Measurements from ENCODE around the gene WEE1.

Gene WEE1

GRCh38 chr11:9565822-9566560 lies 7.5 kb upstream of the WEE1 start:
- in situ Hi-C loops (cut with MboI; ENCODE audit: low sequenced_read_pairs): no loop called here

- in situ Hi-C loops (cut with MboI; ENCODE audit: low sequenced_read_pairs): no loop called here
Measured at GRCh38 chr11:9566561-9567063, 6.9 kb upstream of the WEE1 start.

- in situ Hi-C loops (cut with MboI; ENCODE audit: low sequenced_read_pairs): no loop called here
Measured at GRCh38 chr11:9567401-9567800, 6.1 kb upstream of the WEE1 start.

GRCh38 chr11:9568161-9568853 lies 5.2 kb upstream of the WEE1 start:
- in situ Hi-C loops (cut with MboI; ENCODE audit: low sequenced_read_pairs): no loop called here

- in situ Hi-C loops (cut with MboI; ENCODE audit: low sequenced_read_pairs): no loop called here
Measured at GRCh38 chr11:9568854-9569587, 4.4 kb upstream of the WEE1 start.

- in situ Hi-C loops (cut with MboI; ENCODE audit: low sequenced_read_pairs): no loop called here
Measured at GRCh38 chr11:9569588-9570164, 3.8 kb upstream of the WEE1 start.

- in situ Hi-C loops (cut with MboI; ENCODE audit: low sequenced_read_pairs): no loop called here
Measured at GRCh38 chr11:9570313-9571025, 3.0 kb upstream of the WEE1 start.

- in situ Hi-C loops (cut with MboI; ENCODE audit: low sequenced_read_pairs): no loop called here
Measured at GRCh38 chr11:9571071-9571762, 2.3 kb upstream of the WEE1 start.

- in situ Hi-C loops (cut with MboI; ENCODE audit: low sequenced_read_pairs): no loop called here
Measured at GRCh38 chr11:9571763-9572115, 1.7 kb upstream of the WEE1 start.

GRCh38 chr11:9573775-9574621 lies 528 bp downstream of the WEE1 start:
- in situ Hi-C loops (cut with MboI; ENCODE audit: low sequenced_read_pairs): no loop called here

- in situ Hi-C loops (cut with MboI; ENCODE audit: low sequenced_read_pairs): no loop called here
Measured at GRCh38 chr11:9574622-9575259, 1.3 kb downstream of the WEE1 start.

- in situ Hi-C loops (cut with MboI; ENCODE audit: low sequenced_read_pairs): no loop called here
Measured at GRCh38 chr11:9575260-9576240, 2.1 kb downstream of the WEE1 start.

GRCh38 chr11:9576701-9577381 lies 3.4 kb downstream of the WEE1 start:
- in situ Hi-C loops (cut with MboI; ENCODE audit: low sequenced_read_pairs): no loop called here

GRCh38 chr11:9577556-9577955 lies 4.1 kb downstream of the WEE1 start:
- in situ Hi-C loops (cut with MboI; ENCODE audit: low sequenced_read_pairs): no loop called here

GRCh38 chr11:9580894-9581293 lies 7.4 kb downstream of the WEE1 start:
- in situ Hi-C loops (cut with MboI; ENCODE audit: low sequenced_read_pairs): no loop called here

GRCh38 chr11:9581556-9582161 lies 8.2 kb downstream of the WEE1 start:
- in situ Hi-C loops (cut with MboI; ENCODE audit: low sequenced_read_pairs): no loop called here

GRCh38 chr11:9590717-9591116 lies 17.2 kb downstream of the WEE1 start:
- in situ Hi-C loops (cut with MboI; ENCODE audit: low sequenced_read_pairs): no loop called here
